ENCODE data around the gene SRGAP2B.
"Not testable (repeated sequence)": the region's sequence is repeated elsewhere in the genome, so short reads cannot be mapped to it uniquely, and the experiment has no call there.

SRGAP2B gene

GRCh38 chr1:144940054-144940453 is 155.1 kb downstream of the SRGAP2B start:
- DNase-seq: not testable (repeated sequence)

- not testable (repeated sequence) for DNase-seq
These were observed 156.5 kb downstream of the SRGAP2B start for GRCh38 chr1:144938627-144939026.

- DNase-seq: not testable (repeated sequence)
These were observed 158.9 kb downstream of the SRGAP2B start for GRCh38 chr1:144936186-144936732.

- DNase-seq: not testable (repeated sequence)
These were observed 159.8 kb downstream of the SRGAP2B start for GRCh38 chr1:144935310-144935709.

GRCh38 chr1:144933014-144933413 is 162.1 kb downstream of the SRGAP2B start:
- not testable (repeated sequence) for DNase-seq

GRCh38 chr1:144932153-144932552 is 163.0 kb downstream of the SRGAP2B start:
- DNase-seq: not testable (repeated sequence)

GRCh38 chr1:144931553-144931952 is 163.6 kb downstream of the SRGAP2B start:
- DNase-seq: not testable (repeated sequence)

- not testable (repeated sequence) for DNase-seq
These were observed 164.9 kb downstream of the SRGAP2B start for GRCh38 chr1:144930085-144930777.

GRCh38 chr1:144927292-144927691 is 167.8 kb downstream of the SRGAP2B start:
- not testable (repeated sequence) for DNase-seq

GRCh38 chr1:144923640-144924039 is 171.5 kb downstream of the SRGAP2B start:
- not testable (repeated sequence) for DNase-seq

- DNase-seq: not testable (repeated sequence)
These were observed 172.3 kb downstream of the SRGAP2B start for GRCh38 chr1:144922785-144923184.

GRCh38 chr1:144919106-144919505 is 176.0 kb downstream of the SRGAP2B start:
- DNase-seq: not testable (repeated sequence)

GRCh38 chr1:144918027-144918603 is 177.0 kb downstream of the SRGAP2B start:
- DNase-seq: not testable (repeated sequence)

- DNase-seq: not testable (repeated sequence)
These were observed 177.7 kb downstream of the SRGAP2B start for GRCh38 chr1:144917154-144918026.

GRCh38 chr1:144913977-144914734 is 181.0 kb downstream of the SRGAP2B start:
- not testable (repeated sequence) for DNase-seq

- not testable (repeated sequence) for DNase-seq
These were observed 181.7 kb downstream of the SRGAP2B start for GRCh38 chr1:144913458-144913857.

GRCh38 chr1:144910729-144911128 is 184.4 kb downstream of the SRGAP2B start:
- not testable (repeated sequence) for DNase-seq

GRCh38 chr1:144900841-144901240 is 194.3 kb downstream of the SRGAP2B start:
- not testable (repeated sequence) for DNase-seq

- DNase-seq: not testable (repeated sequence)
These were observed 200.5 kb downstream of the SRGAP2B start for GRCh38 chr1:144894454-144895201.

GRCh38 chr1:144893710-144894438 is 201.3 kb downstream of the SRGAP2B start:
- not testable (repeated sequence) for DNase-seq

GRCh38 chr1:144893062-144893461 is 202.1 kb downstream of the SRGAP2B start:
- DNase-seq: not testable (repeated sequence)

All from NCI-H146 (cell line).